Measurements from ENCODE around the gene SRA1.

Gene SRA1

DNA sequence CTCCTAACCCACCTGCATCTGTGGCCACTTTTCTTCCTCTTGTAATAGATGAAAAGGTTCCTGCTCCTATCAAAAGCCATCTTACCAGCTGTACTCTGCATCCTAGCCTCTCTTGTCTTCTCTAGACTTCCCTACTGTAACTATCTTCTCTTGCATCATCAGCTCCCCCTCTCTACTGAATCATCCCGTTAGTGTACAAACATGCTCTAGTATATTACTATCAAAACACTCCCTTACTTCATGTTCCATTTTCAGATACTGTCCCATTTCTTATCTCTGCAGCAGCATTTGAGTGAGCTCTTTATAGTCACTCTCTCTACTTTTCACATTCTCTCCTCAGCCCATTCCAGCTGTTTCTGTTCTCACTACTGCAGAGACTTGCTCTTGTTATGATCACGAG lies 2.8 kb downstream of the SRA1 start:
- no peak for DNase-seq (ENCODE audit: extremely low read depth, low read depth)
- TF ChIP-seq, protein P1, sequence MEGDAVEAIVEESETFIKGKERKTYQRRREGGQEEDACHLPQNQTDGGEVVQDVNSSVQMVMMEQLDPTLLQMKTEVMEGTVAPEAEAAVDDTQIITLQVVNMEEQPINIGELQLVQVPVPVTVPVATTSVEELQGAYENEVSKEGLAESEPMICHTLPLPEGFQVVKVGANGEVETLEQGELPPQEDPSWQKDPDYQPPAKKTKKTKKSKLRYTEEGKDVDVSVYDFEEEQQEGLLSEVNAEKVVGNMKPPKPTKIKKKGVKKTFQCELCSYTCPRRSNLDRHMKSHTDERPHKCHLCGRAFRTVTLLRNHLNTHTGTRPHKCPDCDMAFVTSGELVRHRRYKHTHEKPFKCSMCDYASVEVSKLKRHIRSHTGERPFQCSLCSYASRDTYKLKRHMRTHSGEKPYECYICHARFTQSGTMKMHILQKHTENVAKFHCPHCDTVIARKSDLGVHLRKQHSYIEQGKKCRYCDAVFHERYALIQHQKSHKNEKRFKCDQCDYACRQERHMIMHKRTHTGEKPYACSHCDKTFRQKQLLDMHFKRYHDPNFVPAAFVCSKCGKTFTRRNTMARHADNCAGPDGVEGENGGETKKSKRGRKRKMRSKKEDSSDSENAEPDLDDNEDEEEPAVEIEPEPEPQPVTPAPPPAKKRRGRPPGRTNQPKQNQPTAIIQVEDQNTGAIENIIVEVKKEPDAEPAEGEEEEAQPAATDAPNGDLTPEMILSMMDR (IDR thresholded peaks at IDR 0.05; ENCODE audit: low read depth, low read length, missing control alignments) = no peak
- H3K4me3 ChIP-seq (replicated peaks; ENCODE audit: low read depth, low read length) = no peak overlapping the region

DNA sequence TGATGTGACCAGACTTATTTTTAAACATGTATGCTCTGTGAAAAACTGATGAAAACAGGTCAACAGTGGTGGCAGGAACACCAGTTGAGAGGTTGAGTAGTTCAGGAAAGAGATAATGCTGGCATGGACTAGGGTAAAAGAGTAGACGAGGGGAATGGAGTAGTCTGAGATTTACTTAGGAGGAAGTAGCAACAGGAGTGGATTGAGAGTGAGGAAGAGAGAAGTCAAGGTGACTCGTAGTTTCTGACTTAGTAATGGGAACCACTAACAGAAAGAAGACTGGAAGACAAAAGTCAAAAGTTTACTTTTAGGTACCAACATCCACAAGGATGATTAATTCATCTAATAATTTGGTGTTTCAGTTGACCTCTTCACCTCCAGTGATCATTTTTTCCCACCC lies 3.6 kb downstream of the SRA1 start:
- H3K4me3 ChIP-seq (replicated peaks; ENCODE audit: low read depth, low read length) = no peak overlapping the region
- TF ChIP-seq, protein P1 (IDR thresholded peaks at IDR 0.05; ENCODE audit: low read depth, low read length, missing control alignments) = no peak
- DNase-seq (ENCODE audit: extremely low read depth, low read depth) = no peak

DNA sequence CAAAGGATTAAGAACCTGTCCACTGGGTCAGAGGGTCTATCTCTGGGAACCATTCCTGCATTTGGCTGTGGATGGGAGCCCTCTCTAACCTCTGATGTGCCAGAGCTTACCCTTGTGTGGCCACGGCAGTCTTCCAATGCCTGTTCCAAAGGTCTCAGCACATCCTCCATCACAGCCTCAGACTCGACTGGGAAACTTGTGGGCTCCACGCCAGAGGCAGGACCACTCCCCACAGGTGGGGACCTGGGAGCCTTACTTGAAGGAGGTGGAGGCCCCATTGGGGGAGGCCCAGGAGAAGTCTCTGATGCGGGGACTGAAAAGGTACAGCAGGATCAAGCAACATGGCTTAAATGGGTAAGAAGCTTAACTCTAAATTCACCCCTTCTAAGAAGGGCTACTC lies 5.4 kb downstream of the SRA1 start:
- DNase-seq (ENCODE audit: extremely low read depth, low read depth) = no peak
- H3K4me3 ChIP-seq (replicated peaks; ENCODE audit: low read depth, low read length) = no peak overlapping the region
- TF ChIP-seq, protein P1 (IDR thresholded peaks at IDR 0.05; ENCODE audit: low read depth, low read length, missing control alignments) = no peak

DNA sequence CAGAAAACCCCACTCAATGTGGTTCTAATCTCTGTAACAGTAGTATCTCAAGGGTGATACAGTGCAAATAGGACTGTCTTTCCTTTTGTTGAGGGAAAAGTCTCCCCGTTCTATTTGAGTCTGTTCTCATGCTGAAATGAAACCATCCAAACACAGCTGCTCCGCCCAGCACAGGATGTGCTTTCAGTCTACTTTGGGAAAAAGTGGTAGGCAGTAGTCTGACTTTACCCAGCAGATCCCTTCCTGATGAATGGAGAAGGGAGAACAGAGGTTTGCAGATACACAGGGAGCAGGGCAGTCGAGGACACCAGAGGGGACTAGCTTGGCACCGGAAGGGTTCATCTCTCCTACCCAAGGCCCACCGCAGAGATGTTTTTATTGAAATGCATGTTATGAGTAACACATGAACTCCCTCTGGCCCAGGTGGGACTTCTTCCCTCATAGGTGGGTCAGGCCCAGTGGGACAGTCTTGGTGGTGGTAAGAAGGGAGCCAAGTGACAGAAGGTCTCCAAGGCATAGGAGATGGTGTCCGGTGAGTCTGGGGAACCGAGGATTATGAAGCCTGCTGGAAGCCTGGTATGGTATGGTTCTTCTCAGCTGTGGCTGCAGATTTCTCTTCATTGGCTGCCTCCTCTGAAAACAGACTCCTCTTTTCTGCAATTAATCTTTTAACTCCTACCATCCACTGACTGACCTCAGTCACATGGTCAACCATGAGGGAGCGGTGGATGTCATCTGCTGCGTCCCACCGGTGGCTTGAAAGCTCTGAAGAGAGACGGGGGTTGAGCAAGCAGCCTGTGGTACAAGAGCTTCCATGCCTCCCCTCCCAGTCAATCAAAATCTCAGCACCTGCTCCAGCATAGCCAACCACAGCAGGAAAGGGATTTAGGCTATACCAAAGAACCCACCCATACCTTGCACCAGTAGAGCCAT lies 6.9 kb downstream of the SRA1 start:
- DNase-seq (ENCODE audit: extremely low read depth, low read depth) = no peak
- H3K4me3 ChIP-seq (replicated peaks; ENCODE audit: low read depth, low read length) = no peak overlapping the region
- TF ChIP-seq, protein P1 (IDR thresholded peaks at IDR 0.05; ENCODE audit: low read depth, low read length, missing control alignments) = no peak

DNA sequence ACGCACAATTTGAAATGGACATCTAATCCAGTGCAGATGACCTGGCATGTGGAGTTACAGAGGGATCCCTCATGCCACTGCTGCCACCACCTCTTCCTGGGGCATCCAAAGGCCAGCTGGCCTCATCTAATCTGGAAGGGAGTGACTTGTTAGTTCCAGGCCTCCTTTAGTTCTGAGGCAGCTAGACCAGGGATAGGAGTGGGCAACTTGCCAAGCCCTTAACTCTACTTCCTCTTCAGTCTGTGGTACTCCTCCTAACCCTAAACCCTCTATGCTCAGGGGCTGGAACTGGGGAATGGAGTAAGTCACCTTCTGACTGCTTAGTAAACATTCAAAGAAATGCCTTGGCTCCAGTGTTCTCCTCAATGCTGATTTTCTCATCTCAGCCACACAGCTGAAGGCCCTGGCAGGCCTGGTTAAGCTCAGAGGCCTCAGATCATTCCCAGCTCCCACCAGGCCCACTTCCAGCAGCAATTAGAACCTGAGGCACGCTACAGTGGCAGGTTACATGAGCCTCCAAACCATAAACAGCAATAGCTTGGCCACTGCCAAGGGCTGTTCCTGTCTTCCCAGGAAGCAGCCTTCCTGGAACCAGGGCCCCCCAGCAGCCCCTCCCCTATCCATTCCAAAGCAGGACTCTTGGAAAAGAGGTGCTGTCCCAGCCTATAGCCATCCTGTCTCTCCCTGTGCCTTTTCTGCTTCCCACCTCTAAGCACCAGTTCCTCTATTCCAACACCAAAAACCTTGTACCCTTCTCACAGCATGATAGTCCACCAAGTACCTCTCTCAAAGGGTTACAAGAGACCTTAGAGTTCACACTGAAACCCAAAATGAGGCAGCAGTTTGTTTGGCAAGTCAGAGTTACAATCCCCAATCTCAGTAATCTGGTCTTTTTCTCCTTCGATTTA lies 7.8 kb downstream of the SRA1 start:
- TF ChIP-seq, protein P1 (IDR thresholded peaks at IDR 0.05; ENCODE audit: low read depth, low read length, missing control alignments) = no peak
- H3K4me3 ChIP-seq (replicated peaks; ENCODE audit: low read depth, low read length) = no peak overlapping the region
- DNase-seq (ENCODE audit: extremely low read depth, low read depth) = no peak

DNA sequence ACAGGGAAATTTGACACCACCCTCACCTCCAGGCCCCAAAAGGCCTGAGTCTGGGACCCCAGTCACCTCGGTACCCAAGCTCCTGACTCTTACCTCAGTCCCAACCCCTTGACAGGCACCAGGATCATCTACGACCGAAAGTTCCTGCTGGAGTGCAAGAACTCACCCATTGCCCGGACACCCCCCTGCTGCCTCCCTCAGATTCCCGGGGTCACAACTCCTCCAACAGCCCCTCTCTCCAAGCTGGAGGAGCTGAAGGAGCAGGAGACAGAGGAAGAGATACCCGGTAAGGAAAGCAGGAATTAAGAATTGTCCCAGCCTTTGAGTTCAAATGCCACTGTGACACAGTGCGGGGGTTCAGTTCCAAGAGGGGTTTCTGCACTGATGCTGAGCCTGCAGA lies 8.5 kb downstream of the SRA1 start:
- TF ChIP-seq, protein P1 (IDR thresholded peaks at IDR 0.05; ENCODE audit: low read depth, low read length, missing control alignments) = no peak
- H3K4me3 ChIP-seq (replicated peaks; ENCODE audit: low read depth, low read length) = no peak overlapping the region
- no peak for DNase-seq (ENCODE audit: extremely low read depth, low read depth)
